NCI-H2227 treated with DMSO at 0.1 percent for 48 hours (cell line): Measurements from ENCODE around the gene GEMIN8.

Source experiments
- DNase-seq: peaks from one replicate; lab custom pipeline; 2025; lab: John Stamatoyannopoulos, UW

Gene GEMIN8

GRCh38 chrX:14015294-14015693, 14.4 kb downstream of the GEMIN8 start:
- DNase-seq, result no peak

- DNase-seq, result no peak
These were observed 15.2 kb downstream of the GEMIN8 start for GRCh38 chrX:14014526-14014925.

- no peak for DNase-seq
These were observed 16.6 kb downstream of the GEMIN8 start for GRCh38 chrX:14013054-14013453.

GRCh38 chrX:14010566-14010965, 19.1 kb downstream of the GEMIN8 start:
- no peak for DNase-seq

GRCh38 chrX:14006540-14006939, 23.2 kb downstream of the GEMIN8 start:
- no peak for DNase-seq

GRCh38 chrX:14003876-14004425, 25.7 kb downstream of the GEMIN8 start:
- DNase-seq, result no peak

- DNase-seq, result no peak
These were observed 26.7 kb downstream of the GEMIN8 start for GRCh38 chrX:14003028-14003427.

- DNase-seq, result no peak
These were observed 33.0 kb downstream of the GEMIN8 start for GRCh38 chrX:13996650-13997049.

GRCh38 chrX:13994536-13995080, 35.1 kb downstream of the GEMIN8 start:
- DNase-seq, result no peak

- DNase-seq, result no peak
These were observed 35.6 kb downstream of the GEMIN8 start for GRCh38 chrX:13994104-13994503.

- no peak for DNase-seq
These were observed 39.4 kb downstream of the GEMIN8 start for GRCh38 chrX:13990126-13990800.

GRCh38 chrX:13985697-13986435, 43.8 kb downstream of the GEMIN8 start:
- DNase-seq, result no peak

- DNase-seq, result no peak
These were observed 46.0 kb downstream of the GEMIN8 start for GRCh38 chrX:13983734-13984133.

- no peak for DNase-seq
These were observed 61.5 kb downstream of the GEMIN8 start for GRCh38 chrX:13968198-13968597.

GRCh38 chrX:13967636-13968035, 62.1 kb downstream of the GEMIN8 start:
- no peak for DNase-seq

- no peak for DNase-seq
These were observed 62.9 kb downstream of the GEMIN8 start for GRCh38 chrX:13966793-13967125.

- no peak for DNase-seq
These were observed 63.5 kb downstream of the GEMIN8 start for GRCh38 chrX:13966071-13966792.

GRCh38 chrX:13965531-13965930, 64.2 kb downstream of the GEMIN8 start:
- DNase-seq, result no peak

GRCh38 chrX:13956998-13957397, 72.7 kb downstream of the GEMIN8 start:
- no peak for DNase-seq
